ENCODE results near the gene TBX3.

GRCh38 chr12:114709112-114709511 lies 25.1 kb upstream of the TBX3 start:
- no peak for TF ChIP-seq RAD21 (conservative IDR thresholded peaks at IDR 0.05)
- TF ChIP-seq CTCF (IDR thresholded peaks at IDR 0.05; ENCODE audit: poor library complexity, severe bottlenecking) = no peak
- no peak for TF ChIP-seq EZH2 (IDR thresholded peaks at IDR 0.05; ENCODE audit: borderline replicate concordance, insufficient read depth, low read length, poor library complexity, severe bottlenecking)
- no peak for TF ChIP-seq REST (IDR thresholded peaks at IDR 0.05; ENCODE audit: borderline replicate concordance)
- no peak for TF ChIP-seq EP300 (conservative IDR thresholded peaks at IDR 0.05; ENCODE audit: poor library complexity, severe bottlenecking)
